HepG2 (cell line): ENCODE data around the gene MAFB. TPM values are rescaled to one million over a fixed set of nuclear protein-coding genes. Genes with fewer than 3 reads are reported as not detected.

ENCODE experiments used
- CCAR2 ChIP-seq: fragments of 200-400 bp; formaldehyde crosslinking; optimal IDR thresholded peaks from 2 replicates; pipeline ENCODE3; 2018; ENCODE audit warnings: low read depth, mild to moderate bottlenecking, low read length, moderate library complexity
- EED ChIP-seq: sonication (generic); formaldehyde crosslinking; IDR thresholded peaks from 2 replicates; pipeline ENCODE4 v1.5.0; 2020; ENCODE audit warnings: mild to moderate bottlenecking, missing genetic modification reagents
- EP300 ChIP-seq, 3 experiments: sonication (generic) in 1 of 3; formaldehyde crosslinking in 1 of 3; IDR thresholded peaks; 2 replicates each; pipeline versions ENCODE4 v1.5.1 to v1.6.1; 2011 to 2020; ENCODE audit warnings: low read depth in 2 of 3, low read length in 2 of 3, borderline replicate concordance in 1 of 3, improper control_type of control experiment in 1 of 3, mild to moderate bottlenecking in 1 of 3, missing genetic modification reagents in 1 of 3, moderate library complexity in 1 of 3
- KDM2A ChIP-seq: sonication (generic); formaldehyde crosslinking; IDR thresholded peaks from 2 replicates; pipeline ENCODE4 v1.4.0; 2020; ENCODE audit warnings: low read depth, missing genetic modification reagents, borderline replicate concordance
- NAIF1 ChIP-seq: sonication (generic); formaldehyde crosslinking; IDR thresholded peaks from 2 replicates; pipeline ENCODE4 v1.5.0; 2020; ENCODE audit warnings: mild to moderate bottlenecking, missing genetic modification reagents, borderline replicate concordance
- NKX3-1 ChIP-seq: sonication (generic); formaldehyde crosslinking; IDR thresholded peaks from 2 replicates; pipeline ENCODE4 v1.5.0; 2020; ENCODE audit warnings: missing genetic modification reagents
- PRMT3 ChIP-seq: sonication (generic); formaldehyde crosslinking; IDR thresholded peaks from 2 replicates; pipeline ENCODE4 v1.8.1; 2022; ENCODE audit warnings: low read depth, mild to moderate bottlenecking, moderate library complexity, missing genetic modification reagents, borderline replicate concordance
- RAD51 ChIP-seq: fragments of 450-650 bp; IDR thresholded peaks from 2 replicates; pipeline ENCODE4 v1.6.1; 2016; ENCODE audit warnings: borderline replicate concordance
- RARG ChIP-seq: sonication (generic); formaldehyde crosslinking; IDR thresholded peaks from 2 replicates; pipeline ENCODE4 v1.4.0; 2020; ENCODE audit warnings: low read depth, mild to moderate bottlenecking, missing genetic modification reagents
- TBX2 ChIP-seq: sonication (generic); formaldehyde crosslinking; IDR thresholded peaks from 2 replicates; pipeline ENCODE4 v1.5.0; 2020; ENCODE audit warnings: missing genetic modification reagents, mild to moderate bottlenecking, borderline replicate concordance
- TFDP1 ChIP-seq: IDR thresholded peaks from 2 replicates; pipeline ENCODE4 v1.6.1; 2016; ENCODE audit warnings: missing compliant biosample characterization, missing genetic modification reagents, borderline replicate concordance
- TOPORS ChIP-seq: sonication (generic); formaldehyde crosslinking; IDR thresholded peaks from 2 replicates; pipeline ENCODE4 v1.8.0; 2023; ENCODE audit warnings: mild to moderate bottlenecking, missing genetic modification reagents
- ZNF207 ChIP-seq: fragments of 450-650 bp; IDR thresholded peaks from 2 replicates; pipeline ENCODE4 v1.6.1; 2016; ENCODE audit warnings: antibody characterized with exemption, borderline replicate concordance
- ZNF383 ChIP-seq: sonication (generic); formaldehyde crosslinking; IDR thresholded peaks from 2 replicates; pipeline ENCODE4 v1.4.0; 2020; ENCODE audit warnings: missing genetic modification reagents, mild to moderate bottlenecking, borderline replicate concordance
- ZNF550 ChIP-seq: sonication (generic); formaldehyde crosslinking; IDR thresholded peaks from 2 replicates; pipeline ENCODE4 v1.4.0; 2020; ENCODE audit warnings: mild to moderate bottlenecking, missing genetic modification reagents, borderline replicate concordance
- polyA plus RNA-seq, 8 experiments: library from polyadenylated mRNA; depleted of rRNA in 3 of 8; stranded (reverse) in 7 of 8; unstranded in 1 of 8; fragments of >200 nt; fragmentation: Illumina TruSeq in 4 of 8; extraction: Trizol in 4 of 8; gene quantifications; 2 replicates each; pipeline versions ENCODE4 v1.2.1 to v1.2.3, GENCODE V29; 2011 to 2016; ENCODE audit warnings: low read depth in 4 of 8, missing spikeins in 1 of 8, mixed read lengths in 1 of 8; ENCODE audit not compliant: insufficient read depth in 1 of 8
- total RNA-seq, 5 experiments: library from RNA; depleted of rRNA; stranded (reverse); fragments of >200 nt; fragmentation: Illumina TruSeq; extraction: Trizol; gene quantifications; 2 replicates each; pipeline ENCODE4 v1.2.3, GENCODE V29; 2016; ENCODE audit warnings: low read depth in 1 of 5
- TF ChIP-seq, protein P1 (sequence below): sonication (generic); IDR thresholded peaks from 2 replicates; pipeline ENCODE4 v1.6.1; 2016; ENCODE audit warnings: low read depth, borderline replicate concordance
- TF ChIP-seq, protein P2 (sequence below): sonication (generic); formaldehyde crosslinking; IDR thresholded peaks from 2 replicates; pipeline ENCODE4 v1.4.0; 2020; ENCODE audit warnings: missing genetic modification reagents
- TF ChIP-seq, protein P3 (sequence below): sonication (generic); formaldehyde crosslinking; IDR thresholded peaks from 2 replicates; pipeline ENCODE4 v1.5.0; 2020; ENCODE audit warnings: missing genetic modification reagents, mild to moderate bottlenecking, borderline replicate concordance

Gene MAFB
- total and polyA plus RNA-seq, 2 of the 13 experiments (the other 11 are each of a cell fraction or from before 2014, with no cell fraction given): 0.08 to 0.11 TPM

GRCh38 chr20:40668449-40669228 lies 20.4 kb downstream of the MAFB start (continued):
- TF ChIP-seq, protein P1, sequence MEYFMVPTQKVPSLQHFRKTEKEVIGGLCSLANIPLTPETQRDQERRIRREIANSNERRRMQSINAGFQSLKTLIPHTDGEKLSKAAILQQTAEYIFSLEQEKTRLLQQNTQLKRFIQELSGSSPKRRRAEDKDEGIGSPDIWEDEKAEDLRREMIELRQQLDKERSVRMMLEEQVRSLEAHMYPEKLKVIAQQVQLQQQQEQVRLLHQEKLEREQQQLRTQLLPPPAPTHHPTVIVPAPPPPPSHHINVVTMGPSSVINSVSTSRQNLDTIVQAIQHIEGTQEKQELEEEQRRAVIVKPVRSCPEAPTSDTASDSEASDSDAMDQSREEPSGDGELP: peak; percentile 87
- peak; percentile 88 for TF ChIP-seq TBX2
- TF ChIP-seq, protein P2, sequence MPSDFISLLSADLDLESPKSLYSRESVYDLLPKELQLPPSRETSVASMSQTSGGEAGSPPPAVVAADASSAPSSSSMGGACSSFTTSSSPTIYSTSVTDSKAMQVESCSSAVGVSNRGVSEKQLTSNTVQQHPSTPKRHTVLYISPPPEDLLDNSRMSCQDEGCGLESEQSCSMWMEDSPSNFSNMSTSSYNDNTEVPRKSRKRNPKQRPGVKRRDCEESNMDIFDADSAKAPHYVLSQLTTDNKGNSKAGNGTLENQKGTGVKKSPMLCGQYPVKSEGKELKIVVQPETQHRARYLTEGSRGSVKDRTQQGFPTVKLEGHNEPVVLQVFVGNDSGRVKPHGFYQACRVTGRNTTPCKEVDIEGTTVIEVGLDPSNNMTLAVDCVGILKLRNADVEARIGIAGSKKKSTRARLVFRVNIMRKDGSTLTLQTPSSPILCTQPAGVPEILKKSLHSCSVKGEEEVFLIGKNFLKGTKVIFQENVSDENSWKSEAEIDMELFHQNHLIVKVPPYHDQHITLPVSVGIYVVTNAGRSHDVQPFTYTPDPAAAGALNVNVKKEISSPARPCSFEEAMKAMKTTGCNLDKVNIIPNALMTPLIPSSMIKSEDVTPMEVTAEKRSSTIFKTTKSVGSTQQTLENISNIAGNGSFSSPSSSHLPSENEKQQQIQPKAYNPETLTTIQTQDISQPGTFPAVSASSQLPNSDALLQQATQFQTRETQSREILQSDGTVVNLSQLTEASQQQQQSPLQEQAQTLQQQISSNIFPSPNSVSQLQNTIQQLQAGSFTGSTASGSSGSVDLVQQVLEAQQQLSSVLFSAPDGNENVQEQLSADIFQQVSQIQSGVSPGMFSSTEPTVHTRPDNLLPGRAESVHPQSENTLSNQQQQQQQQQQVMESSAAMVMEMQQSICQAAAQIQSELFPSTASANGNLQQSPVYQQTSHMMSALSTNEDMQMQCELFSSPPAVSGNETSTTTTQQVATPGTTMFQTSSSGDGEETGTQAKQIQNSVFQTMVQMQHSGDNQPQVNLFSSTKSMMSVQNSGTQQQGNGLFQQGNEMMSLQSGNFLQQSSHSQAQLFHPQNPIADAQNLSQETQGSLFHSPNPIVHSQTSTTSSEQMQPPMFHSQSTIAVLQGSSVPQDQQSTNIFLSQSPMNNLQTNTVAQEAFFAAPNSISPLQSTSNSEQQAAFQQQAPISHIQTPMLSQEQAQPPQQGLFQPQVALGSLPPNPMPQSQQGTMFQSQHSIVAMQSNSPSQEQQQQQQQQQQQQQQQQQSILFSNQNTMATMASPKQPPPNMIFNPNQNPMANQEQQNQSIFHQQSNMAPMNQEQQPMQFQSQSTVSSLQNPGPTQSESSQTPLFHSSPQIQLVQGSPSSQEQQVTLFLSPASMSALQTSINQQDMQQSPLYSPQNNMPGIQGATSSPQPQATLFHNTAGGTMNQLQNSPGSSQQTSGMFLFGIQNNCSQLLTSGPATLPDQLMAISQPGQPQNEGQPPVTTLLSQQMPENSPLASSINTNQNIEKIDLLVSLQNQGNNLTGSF (CRISPR knock-in tag): no peak
- TF ChIP-seq ZNF383: no peak
- TF ChIP-seq EP300 (IDR thresholded peaks at IDR 0.05; ENCODE audit: low read depth in 2 of 2, low read length in 2 of 2): peak; percentile 68 to 79
- peak; percentile 21; the same call in 1 of the 2 replicates for TF ChIP-seq EP300 (CRISPR knock-in tag; IDR thresholded peaks at IDR 0.05; ENCODE audit: borderline replicate concordance)
- no peak for TF ChIP-seq CCAR2
- no peak for TF ChIP-seq RARG
- TF ChIP-seq TOPORS: 0 out of 2 replicates have a peak, but pooled peaks have one; percentile 65
- TF ChIP-seq TFDP1 (CRISPR knock-in tag): peak; percentile 50; the same call in 1 of the 2 replicates
- no peak for TF ChIP-seq NKX3-1 (CRISPR knock-in tag)
- no peak for TF ChIP-seq ZNF550 (CRISPR knock-in tag)
- TF ChIP-seq ZNF207: no peak
- TF ChIP-seq, protein P3, sequence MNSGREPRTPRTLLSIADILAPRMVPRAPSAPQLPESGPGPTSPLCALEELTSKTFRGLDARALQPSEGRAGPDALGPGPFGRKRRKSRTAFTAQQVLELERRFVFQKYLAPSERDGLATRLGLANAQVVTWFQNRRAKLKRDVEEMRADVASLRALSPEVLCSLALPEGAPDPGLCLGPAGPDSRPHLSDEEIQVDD (CRISPR knock-in tag): no peak; the same call in 1 of the 2 replicates
- TF ChIP-seq KDM2A (CRISPR knock-in tag): peak; percentile 64; the same call in 1 of the 2 replicates
- no peak for TF ChIP-seq NAIF1 (CRISPR knock-in tag)
- TF ChIP-seq RAD51: no peak
- TF ChIP-seq PRMT3 (CRISPR knock-in tag): no peak
- TF ChIP-seq EED (CRISPR knock-in tag): peak; percentile 64; the same call in 1 of the 2 replicates
